ENCODE data around the gene MBNL1.

Gene MBNL1

DNA sequence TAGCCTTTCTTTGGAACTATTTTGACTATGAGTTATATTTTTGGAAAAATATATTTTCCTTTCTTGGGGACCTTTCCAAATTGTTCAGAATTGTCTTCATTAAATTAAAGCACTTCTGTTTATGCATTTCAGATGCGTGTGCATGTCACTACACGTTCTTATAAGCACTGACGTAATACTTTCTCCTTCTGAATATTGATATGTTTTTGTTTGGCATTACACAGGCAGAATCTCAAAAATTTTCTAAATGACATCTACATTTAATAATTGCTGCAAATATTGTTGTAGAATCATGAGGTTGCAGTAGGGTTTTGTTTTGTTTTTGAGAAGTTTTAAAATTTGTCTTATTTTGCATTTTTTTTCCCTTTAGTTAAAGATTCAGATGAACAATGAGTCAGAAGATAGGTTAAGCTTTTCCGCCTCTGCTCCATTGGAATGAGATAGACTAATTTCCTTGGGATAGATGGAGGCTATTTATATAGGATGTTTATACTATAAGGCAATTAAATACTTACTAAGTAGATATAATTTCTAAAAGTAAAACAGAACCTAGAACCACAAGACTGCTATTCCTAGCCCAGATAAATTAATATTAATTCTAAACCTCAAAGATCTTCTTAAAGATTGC, 110.8 kb downstream of the MBNL1 start:
- Histone ChIP-seq H2BK15ac (ENCODE audit: low read length) (no peak overlapping the region), H4K8ac (ENCODE audit: low read depth, low read length) (no peak overlapping the region), H3K18ac (ENCODE audit: low read length) (no peak overlapping the region), H3K36me3 (replicated peaks in 1 of 2; ENCODE audit: control insufficient read depth in 2 of 2, insufficient read depth in 2 of 2, low read length in 2 of 2) (no peaks in the 10 kb centered on the region), H3K9ac (ENCODE audit: low read depth, low read length, poor library complexity) (no peak overlapping the region), H2AK5ac (ENCODE audit: low read depth, low read length) (no peak overlapping the region), H2BK5ac (ENCODE audit: low read length) (no peak overlapping the region), H3K4me3 (ENCODE audit: low read length in 2 of 2) (no peak overlapping the region), H3K4me2 (ENCODE audit: insufficient read depth, low read length, poor library complexity, severe bottlenecking) (no peak overlapping the region), H3K27me3 (ENCODE audit: control insufficient read depth in 3 of 3, insufficient read depth in 3 of 3, low read depth in 1 of 3, low read length in 3 of 3) (no peaks in the 10 kb centered on the region), H3K4me1 (ENCODE audit: control insufficient read depth in 2 of 2, insufficient read depth in 1 of 2, low read depth in 1 of 2, low read length in 2 of 2) (peaks cover 0 to 3% of the 10 kb centered on the region in 2 donors), H2BK120ac (ENCODE audit: low read depth, low read length) (no peak overlapping the region), H3K4ac (ENCODE audit: low read length) (no peak overlapping the region), H3K23ac (ENCODE audit: low read depth, low read length, poor library complexity) (no peak overlapping the region), H4K91ac (ENCODE audit: low read depth, low read length, poor library complexity) (no peak overlapping the region), H3K79me1 (ENCODE audit: low read depth, low read length) (no peaks in the 10 kb centered on the region), H3K27ac (replicated peaks; ENCODE audit: low read length) (no peak overlapping the region), H3K9me3 (replicated peaks in 1 of 2; ENCODE audit: control insufficient read depth in 2 of 2, insufficient read depth in 1 of 2, low read depth in 1 of 2, low read length in 2 of 2) (peaks cover 0 to 2% of the 10 kb centered on the region in 2 donors), H3K14ac (ENCODE audit: low read length) (no peak overlapping the region), H2BK12ac (ENCODE audit: low read length) (no peak overlapping the region), H2AFZ (ENCODE audit: low read length) (no peak overlapping the region)
- no CpG with 5 or more reads among the region's 4 CpGs for WGBS, 2 donors (ENCODE audit: extremely low coverage in 2 of 2, insufficient read length in 2 of 2, insufficient replicate concordance in 1 of 2)
- no peak for DNase-seq (ENCODE audit: low spot score)

GRCh38 chr3:152380043-152380442, 111.3 kb downstream of the MBNL1 start:
- Histone ChIP-seq H3K4me2 (ENCODE audit: insufficient read depth, low read length, poor library complexity, severe bottlenecking) (no peak overlapping the region), H3K36me3 (replicated peaks in 1 of 2; ENCODE audit: control insufficient read depth in 2 of 2, insufficient read depth in 2 of 2, low read length in 2 of 2) (no peaks in the 10 kb centered on the region), H2BK12ac (ENCODE audit: low read length) (no peak overlapping the region), H3K23ac (ENCODE audit: low read depth, low read length, poor library complexity) (no peak overlapping the region), H3K27ac (replicated peaks; ENCODE audit: low read length) (no peak overlapping the region), H3K9ac (ENCODE audit: low read depth, low read length, poor library complexity) (no peak overlapping the region), H2AFZ (ENCODE audit: low read length) (no peak overlapping the region), H3K14ac (ENCODE audit: low read length) (no peak overlapping the region), H3K4ac (ENCODE audit: low read length) (no peak overlapping the region), H2AK5ac (ENCODE audit: low read depth, low read length) (no peak overlapping the region), H2BK15ac (ENCODE audit: low read length) (no peak overlapping the region), H3K27me3 (ENCODE audit: control insufficient read depth in 3 of 3, insufficient read depth in 3 of 3, low read depth in 1 of 3, low read length in 3 of 3) (no peaks in the 10 kb centered on the region), H2BK120ac (ENCODE audit: low read depth, low read length) (no peak overlapping the region), H3K9me3 (replicated peaks in 1 of 2; ENCODE audit: control insufficient read depth in 2 of 2, insufficient read depth in 1 of 2, low read depth in 1 of 2, low read length in 2 of 2) (peaks cover 0 to 2% of the 10 kb centered on the region in 2 donors), H2BK5ac (ENCODE audit: low read length) (no peak overlapping the region), H3K18ac (ENCODE audit: low read length) (no peak overlapping the region), H3K4me3 (ENCODE audit: low read length in 2 of 2) (no peak overlapping the region), H4K91ac (ENCODE audit: low read depth, low read length, poor library complexity) (no peak overlapping the region), H3K79me1 (ENCODE audit: low read depth, low read length) (no peaks in the 10 kb centered on the region), H3K4me1 (ENCODE audit: control insufficient read depth in 2 of 2, insufficient read depth in 1 of 2, low read depth in 1 of 2, low read length in 2 of 2) (peaks cover 0 to 3% of the 10 kb centered on the region in 2 donors), H4K8ac (ENCODE audit: low read depth, low read length) (no peak overlapping the region)
- DNase-seq (ENCODE audit: low spot score): no peak
- WGBS, 2 donors (ENCODE audit: extremely low coverage in 2 of 2, insufficient read length in 2 of 2, insufficient replicate concordance in 1 of 2): no CpG with 5 or more reads among the region's 3 CpGs

- Histone ChIP-seq H3K9me3 (replicated peaks in 1 of 2; ENCODE audit: control insufficient read depth in 2 of 2, insufficient read depth in 1 of 2, low read depth in 1 of 2, low read length in 2 of 2) (peaks cover 0 to 2% of the 10 kb centered on the region in 2 donors), H4K91ac (ENCODE audit: low read depth, low read length, poor library complexity) (no peak overlapping the region), H3K23ac (ENCODE audit: low read depth, low read length, poor library complexity) (no peak overlapping the region), H2BK120ac (ENCODE audit: low read depth, low read length) (no peak overlapping the region), H3K4me3 (ENCODE audit: low read length in 2 of 2) (no peak overlapping the region), H3K18ac (ENCODE audit: low read length) (no peak overlapping the region), H4K8ac (ENCODE audit: low read depth, low read length) (no peak overlapping the region), H3K4me2 (ENCODE audit: insufficient read depth, low read length, poor library complexity, severe bottlenecking) (no peak overlapping the region), H2BK5ac (ENCODE audit: low read length) (no peak overlapping the region), H2AK5ac (ENCODE audit: low read depth, low read length) (no peak overlapping the region), H3K14ac (ENCODE audit: low read length) (no peak overlapping the region), H3K36me3 (replicated peaks in 1 of 2; ENCODE audit: control insufficient read depth in 2 of 2, insufficient read depth in 2 of 2, low read length in 2 of 2) (no peaks in the 10 kb centered on the region), H3K4ac (ENCODE audit: low read length) (no peak overlapping the region), H3K9ac (ENCODE audit: low read depth, low read length, poor library complexity) (no peak overlapping the region), H3K79me1 (ENCODE audit: low read depth, low read length) (no peaks in the 10 kb centered on the region), H3K27me3 (ENCODE audit: control insufficient read depth in 3 of 3, insufficient read depth in 3 of 3, low read depth in 1 of 3, low read length in 3 of 3) (no peaks in the 10 kb centered on the region), H2AFZ (ENCODE audit: low read length) (no peak overlapping the region), H3K4me1 (ENCODE audit: control insufficient read depth in 2 of 2, insufficient read depth in 1 of 2, low read depth in 1 of 2, low read length in 2 of 2) (peaks cover 0 to 3% of the 10 kb centered on the region in 2 donors), H2BK12ac (ENCODE audit: low read length) (no peak overlapping the region), H3K27ac (replicated peaks; ENCODE audit: low read length) (no peak overlapping the region), H2BK15ac (ENCODE audit: low read length) (no peak overlapping the region)
- WGBS, 2 donors (ENCODE audit: extremely low coverage in 2 of 2, insufficient read length in 2 of 2, insufficient replicate concordance in 1 of 2): no CpG with 5 or more reads among the region's 2 CpGs
- DNase-seq (ENCODE audit: low spot score): no peak
Observed at GRCh38 chr3:152381881-152382295, 113.2 kb downstream of the MBNL1 start.

DNA sequence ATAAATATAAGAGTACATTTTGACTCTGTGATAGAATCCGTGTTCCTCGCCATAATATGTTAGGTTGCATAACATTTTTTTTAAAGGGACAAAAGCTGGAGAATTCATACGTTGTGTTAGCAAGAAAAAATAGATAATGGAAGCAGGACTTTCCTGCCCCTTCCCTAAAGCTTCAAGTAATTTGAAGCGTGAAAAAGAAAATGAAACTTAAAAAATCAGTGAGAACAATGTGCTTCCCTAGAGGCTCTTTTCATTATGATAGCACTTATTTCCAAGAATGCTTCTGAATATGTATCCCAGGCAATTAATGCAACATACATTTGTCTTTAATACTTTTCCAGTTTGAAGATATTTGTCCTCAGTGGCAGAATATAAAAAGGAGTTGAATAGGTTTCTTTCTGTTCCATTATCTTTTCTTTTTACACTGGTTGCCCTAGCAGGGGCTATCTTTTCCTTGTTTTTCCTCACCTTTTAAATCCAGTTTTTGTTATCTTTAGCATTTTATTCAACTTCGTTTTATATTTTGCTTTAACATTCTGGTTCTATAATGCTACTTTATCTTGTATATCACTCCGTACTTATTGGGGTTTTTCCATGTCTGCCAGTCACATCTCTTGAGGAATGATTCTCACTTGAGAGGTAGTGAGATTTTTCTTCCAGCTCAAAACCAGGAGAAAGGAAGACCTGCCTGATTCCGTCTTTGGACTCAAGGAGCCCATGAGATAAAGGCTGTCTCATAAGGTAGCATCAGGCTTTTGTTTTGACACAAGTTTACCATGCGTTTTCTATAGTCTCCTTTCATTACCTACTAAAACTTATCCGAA, 113.8 kb downstream of the MBNL1 start:
- Histone ChIP-seq H3K18ac (ENCODE audit: low read length) (no peak overlapping the region), H3K4me3 (ENCODE audit: low read length in 2 of 2) (no peak overlapping the region), H3K23ac (ENCODE audit: low read depth, low read length, poor library complexity) (no peak overlapping the region), H3K14ac (ENCODE audit: low read length) (no peak overlapping the region), H2AFZ (ENCODE audit: low read length) (no peak overlapping the region), H3K4me1 (ENCODE audit: control insufficient read depth in 2 of 2, insufficient read depth in 1 of 2, low read depth in 1 of 2, low read length in 2 of 2) (peaks cover 0 to 3% of the 10 kb centered on the region in 2 donors), H4K91ac (ENCODE audit: low read depth, low read length, poor library complexity) (no peak overlapping the region), H3K79me1 (ENCODE audit: low read depth, low read length) (no peaks in the 10 kb centered on the region), H2BK12ac (ENCODE audit: low read length) (no peak overlapping the region), H3K27me3 (ENCODE audit: control insufficient read depth in 3 of 3, insufficient read depth in 3 of 3, low read depth in 1 of 3, low read length in 3 of 3) (no peaks in the 10 kb centered on the region), H2BK120ac (ENCODE audit: low read depth, low read length) (no peak overlapping the region), H3K9me3 (replicated peaks in 1 of 2; ENCODE audit: control insufficient read depth in 2 of 2, insufficient read depth in 1 of 2, low read depth in 1 of 2, low read length in 2 of 2) (peaks cover 0 to 2% of the 10 kb centered on the region in 2 donors), H3K4ac (ENCODE audit: low read length) (no peak overlapping the region), H3K4me2 (ENCODE audit: insufficient read depth, low read length, poor library complexity, severe bottlenecking) (no peak overlapping the region), H3K9ac (ENCODE audit: low read depth, low read length, poor library complexity) (no peak overlapping the region), H2BK15ac (ENCODE audit: low read length) (no peak overlapping the region), H3K27ac (replicated peaks; ENCODE audit: low read length) (no peak overlapping the region), H2BK5ac (ENCODE audit: low read length) (no peak overlapping the region), H3K36me3 (replicated peaks in 1 of 2; ENCODE audit: control insufficient read depth in 2 of 2, insufficient read depth in 2 of 2, low read length in 2 of 2) (no peaks in the 10 kb centered on the region), H2AK5ac (ENCODE audit: low read depth, low read length) (no peak overlapping the region), H4K8ac (ENCODE audit: low read depth, low read length) (no peak overlapping the region)
- no CpG with 5 or more reads among the region's 9 CpGs for WGBS, 2 donors (ENCODE audit: extremely low coverage in 2 of 2, insufficient read length in 2 of 2, insufficient replicate concordance in 1 of 2)
- DNase-seq (ENCODE audit: low spot score): no peak

Measured in neuronal stem cell (in vitro differentiated cells).